NCI-H146 treated with DMSO at 0.1 percent for 48 hours (cell line): ENCODE results near the gene VAMP3.

Experiments
- DNase-seq: peaks from one replicate; lab custom pipeline; 2025; ENCODE audit not compliant: unreplicated experiment; lab: John Stamatoyannopoulos, UW

Gene VAMP3

GRCh38 chr1:7810395-7810794 lies 39.3 kb downstream of the VAMP3 start:
- DNase-seq, result no peak

DNA sequence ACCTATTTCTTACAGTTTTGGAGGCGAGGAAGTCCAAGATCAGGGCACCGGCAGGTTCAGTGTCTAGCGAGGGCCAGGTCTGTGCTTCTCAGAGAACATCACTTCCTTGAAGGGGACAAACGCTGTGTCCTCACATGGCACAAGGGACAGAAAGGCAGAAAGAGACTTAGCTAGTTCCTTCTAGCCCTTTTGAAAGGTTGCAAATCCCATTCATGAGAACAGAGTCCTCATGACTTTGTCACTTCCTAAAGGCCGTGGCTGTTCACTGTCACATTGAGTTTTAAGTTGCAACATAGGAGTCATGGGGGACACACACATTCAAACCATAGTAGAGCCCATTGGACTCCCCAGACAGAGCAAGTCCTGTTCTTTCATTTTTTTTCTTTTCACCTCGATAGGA lies 40.4 kb downstream of the VAMP3 start:
- DNase-seq, result no peak

DNA sequence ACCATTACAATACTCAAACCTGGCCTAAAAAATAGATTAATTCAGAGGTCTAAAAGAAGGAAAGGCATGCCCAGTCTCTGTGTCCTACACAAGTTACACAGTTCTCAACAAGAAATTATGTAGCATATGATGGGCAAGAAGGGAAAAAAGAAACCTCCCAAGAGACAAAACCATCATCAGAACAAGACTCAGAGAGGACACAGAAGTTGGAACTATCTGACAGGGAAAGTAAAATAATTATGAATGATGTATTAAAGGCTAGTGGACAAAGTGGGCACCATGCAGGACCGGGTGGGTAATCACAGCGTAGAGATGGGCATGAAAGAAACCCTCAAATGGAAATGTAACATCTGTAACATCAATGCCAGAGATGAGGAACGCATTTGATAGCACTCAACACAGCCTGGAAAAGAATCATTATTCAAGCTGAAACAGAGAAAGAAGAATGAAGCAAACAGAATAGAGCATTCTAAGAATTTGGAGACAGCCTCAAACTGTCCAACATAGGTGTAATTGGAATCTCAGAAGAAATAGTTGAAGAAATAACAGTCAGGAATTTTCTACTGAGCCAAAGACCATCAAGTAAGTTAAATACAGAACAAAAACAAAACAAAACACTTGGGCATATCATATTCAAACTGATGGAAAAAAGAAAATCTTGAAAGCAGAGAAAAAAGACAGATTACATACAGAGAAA lies 42.7 kb downstream of the VAMP3 start:
- no peak for DNase-seq

DNA sequence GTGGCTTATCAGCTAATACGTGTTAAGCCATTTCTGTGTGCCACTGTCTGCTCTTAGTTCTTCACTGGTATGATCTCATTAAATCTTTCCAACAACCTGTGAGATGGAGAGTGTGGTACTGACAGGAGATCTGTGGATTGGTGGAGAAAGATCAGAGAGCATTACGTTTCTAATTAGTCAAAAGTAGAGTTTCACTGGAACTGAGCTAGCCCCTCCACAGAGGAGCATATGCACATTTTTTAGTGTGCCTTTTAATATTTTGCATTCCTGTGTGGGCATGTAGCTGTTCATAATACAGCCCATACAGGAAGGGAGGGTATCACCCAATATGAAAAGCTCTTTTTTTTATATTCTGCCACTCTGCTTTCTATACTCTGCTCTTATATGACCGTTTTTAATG lies 50.2 kb downstream of the VAMP3 start:
- DNase-seq, result no peak

DNA sequence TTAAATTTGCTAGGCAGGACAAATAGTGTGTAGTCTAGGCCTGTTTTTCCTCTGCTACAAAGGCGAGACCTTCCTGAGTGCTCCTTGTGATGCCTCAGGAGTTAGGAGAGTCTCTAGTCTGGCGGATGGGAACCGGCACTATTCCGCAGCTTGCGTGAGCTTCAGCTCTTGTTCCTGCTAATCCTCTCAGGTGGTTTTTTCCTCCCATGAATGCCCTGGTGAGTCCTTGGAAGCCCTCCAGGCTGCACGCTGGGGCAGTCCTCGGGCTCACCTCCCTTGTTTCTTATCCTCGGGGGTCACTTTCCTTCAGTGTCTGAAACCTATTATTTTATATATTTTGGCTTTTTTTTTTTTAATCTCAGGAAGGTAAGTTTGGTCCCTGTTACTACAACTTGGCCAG lies 53.6 kb downstream of the VAMP3 start:
- no peak for DNase-seq

DNA sequence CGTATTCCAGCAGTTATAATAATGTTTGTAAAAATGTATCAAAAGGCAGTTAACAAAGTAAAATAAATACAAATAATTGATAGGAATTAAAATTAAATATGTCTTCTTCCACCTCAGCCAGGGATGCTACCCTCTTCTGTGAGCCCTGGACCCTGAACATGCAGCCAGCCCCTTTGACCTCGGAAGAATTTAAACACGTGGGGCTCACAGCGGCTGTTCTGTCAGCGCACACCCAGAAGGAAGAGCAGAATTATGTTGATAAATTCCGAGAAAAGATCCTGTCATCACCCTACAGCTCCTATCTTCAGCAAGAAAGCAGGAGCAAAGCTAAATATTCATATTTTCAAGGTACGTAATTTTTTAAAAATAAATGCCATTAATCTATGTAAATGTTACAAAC lies 55.3 kb downstream of the VAMP3 start:
- no peak for DNase-seq

- no peak for DNase-seq
Measured at GRCh38 chr1:7827126-7827955, 56.2 kb downstream of the VAMP3 start.
